ENCODE results near the gene GJA1.

- TF ChIP-seq POLR2AphosphoS5 (IDR thresholded peaks at IDR 0.05; ENCODE audit: low read depth, low read length) (no peak), TAF1 (IDR thresholded peaks at IDR 0.05; ENCODE audit: borderline replicate concordance, insufficient read depth, low read length) (no peak)
Observed at GRCh38 chr6:121426686-121427085, 8.8 kb upstream of the GJA1 start.
